Measurements from ENCODE around the gene CAPZB.

The CAPZB gene

DNA sequence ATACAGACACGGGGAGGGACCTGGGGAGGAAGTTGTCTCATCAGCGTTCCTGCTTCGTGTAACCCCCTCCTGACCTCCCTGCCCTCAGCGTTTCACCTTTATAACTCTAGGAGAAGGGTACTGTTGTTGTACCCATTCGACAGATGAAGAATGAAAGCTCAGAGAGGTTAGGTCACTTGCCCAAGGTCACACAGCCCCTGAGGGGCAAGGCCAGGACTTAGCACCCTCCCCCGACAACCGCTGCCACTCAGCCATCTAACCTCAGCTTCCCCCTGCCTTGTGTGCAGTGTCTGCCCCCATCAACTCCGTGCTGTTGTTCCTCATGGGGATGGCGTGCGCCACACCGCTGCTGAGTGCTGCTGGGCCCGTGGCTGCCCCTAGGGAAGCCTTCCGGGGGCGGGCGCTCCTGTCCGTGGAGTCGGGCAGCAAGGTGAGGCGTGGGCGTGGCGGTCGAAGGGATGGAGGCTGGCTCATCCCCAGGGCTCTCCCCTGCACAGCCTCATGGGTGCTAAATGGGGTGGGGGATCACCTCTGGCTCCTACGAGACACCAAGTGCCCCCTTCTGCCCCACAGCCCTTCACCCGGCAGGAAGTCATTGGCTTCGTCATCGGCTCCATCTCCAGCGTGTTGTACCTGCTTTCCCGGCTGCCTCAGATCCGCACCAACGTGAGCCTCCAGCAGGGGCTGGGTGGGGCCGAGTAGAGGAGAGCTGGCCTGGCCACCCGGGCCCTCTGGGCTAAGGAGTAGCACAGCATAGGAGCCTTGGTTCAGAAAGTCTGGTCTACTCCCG lies 159.2 kb downstream of the CAPZB start:
- TF ChIP-seq, protein P1, sequence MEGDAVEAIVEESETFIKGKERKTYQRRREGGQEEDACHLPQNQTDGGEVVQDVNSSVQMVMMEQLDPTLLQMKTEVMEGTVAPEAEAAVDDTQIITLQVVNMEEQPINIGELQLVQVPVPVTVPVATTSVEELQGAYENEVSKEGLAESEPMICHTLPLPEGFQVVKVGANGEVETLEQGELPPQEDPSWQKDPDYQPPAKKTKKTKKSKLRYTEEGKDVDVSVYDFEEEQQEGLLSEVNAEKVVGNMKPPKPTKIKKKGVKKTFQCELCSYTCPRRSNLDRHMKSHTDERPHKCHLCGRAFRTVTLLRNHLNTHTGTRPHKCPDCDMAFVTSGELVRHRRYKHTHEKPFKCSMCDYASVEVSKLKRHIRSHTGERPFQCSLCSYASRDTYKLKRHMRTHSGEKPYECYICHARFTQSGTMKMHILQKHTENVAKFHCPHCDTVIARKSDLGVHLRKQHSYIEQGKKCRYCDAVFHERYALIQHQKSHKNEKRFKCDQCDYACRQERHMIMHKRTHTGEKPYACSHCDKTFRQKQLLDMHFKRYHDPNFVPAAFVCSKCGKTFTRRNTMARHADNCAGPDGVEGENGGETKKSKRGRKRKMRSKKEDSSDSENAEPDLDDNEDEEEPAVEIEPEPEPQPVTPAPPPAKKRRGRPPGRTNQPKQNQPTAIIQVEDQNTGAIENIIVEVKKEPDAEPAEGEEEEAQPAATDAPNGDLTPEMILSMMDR (IDR thresholded peaks at IDR 0.05): no peak
- Histone ChIP-seq H3K4me1 (ENCODE audit: control insufficient read depth in 1 of 2, insufficient read depth in 1 of 2, low read depth in 1 of 2, low read length in 1 of 2) (no peaks in the 10 kb centered on the region), H3K4me3 (ENCODE audit: low read depth in 1 of 2, low read length in 1 of 2) (no peak overlapping the region), H3K27ac (no peak overlapping the region), H3K27me3 (no peaks in the 10 kb centered on the region), H3K9me3 (no peaks in the 10 kb centered on the region), H3K36me3 (peaks cover 83% of the 10 kb centered on the region)

DNA sequence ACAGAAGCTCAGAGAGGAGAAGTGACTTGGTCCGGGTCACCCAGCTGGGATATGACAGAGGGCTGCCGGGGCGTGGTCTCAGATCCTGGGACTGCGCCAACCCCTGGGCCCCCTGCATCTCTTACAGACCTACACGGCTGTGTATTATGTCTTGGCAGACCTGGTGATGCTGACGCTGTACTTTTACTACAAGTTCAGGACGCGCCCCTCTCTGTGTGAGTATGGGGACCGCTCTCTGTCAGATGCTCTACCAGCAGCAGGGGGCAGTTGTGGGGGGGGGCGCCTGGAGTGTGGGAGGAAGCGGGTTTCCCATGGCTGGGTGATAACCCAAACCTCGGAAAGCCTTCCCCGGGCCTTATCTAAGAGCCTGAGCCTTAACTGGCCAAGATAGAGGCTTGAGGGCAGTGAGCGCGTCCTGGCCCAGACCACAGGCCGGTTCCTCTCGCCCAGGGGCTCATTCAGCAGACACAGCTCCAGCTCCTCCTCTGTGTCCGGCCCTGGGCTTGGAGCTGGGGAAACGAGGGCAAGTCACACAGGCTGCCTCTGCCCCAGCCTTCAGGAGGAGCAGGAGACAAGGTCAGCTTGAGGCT lies 159.9 kb downstream of the CAPZB start:
- no peaks in the 10 kb centered on the region for H3K27me3 ChIP-seq
- H3K4me3 ChIP-seq (ENCODE audit: low read depth in 1 of 2, low read length in 1 of 2): no peak overlapping the region
- H3K27ac ChIP-seq: no peak overlapping the region
- H3K9me3 ChIP-seq: no peaks in the 10 kb centered on the region
- H3K4me1 ChIP-seq (ENCODE audit: control insufficient read depth in 1 of 2, insufficient read depth in 1 of 2, low read depth in 1 of 2, low read length in 1 of 2): no peaks in the 10 kb centered on the region
- peaks cover 76% of the 10 kb centered on the region for H3K36me3 ChIP-seq
- TF ChIP-seq, protein P1 (IDR thresholded peaks at IDR 0.05): no peak

DNA sequence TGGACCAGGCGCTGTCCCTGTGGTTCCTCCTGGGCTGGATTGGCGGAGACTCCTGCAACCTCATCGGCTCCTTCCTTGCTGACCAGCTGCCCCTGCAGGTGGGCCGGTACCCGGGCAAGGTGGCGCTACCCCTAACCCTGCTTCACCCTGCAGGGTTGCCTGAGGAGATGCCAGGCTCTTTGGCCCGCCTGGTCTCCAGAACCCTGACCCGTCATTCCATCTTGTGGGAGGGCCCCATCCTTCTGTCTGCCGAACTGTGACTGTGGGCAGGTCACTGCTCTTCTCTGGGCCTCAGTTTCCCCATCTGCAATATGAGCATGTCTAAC lies 160.7 kb downstream of the CAPZB start:
- Histone ChIP-seq H3K27ac (no peak overlapping the region), H3K4me3 (ENCODE audit: low read depth in 1 of 2, low read length in 1 of 2) (no peak overlapping the region), H3K27me3 (no peaks in the 10 kb centered on the region), H3K4me1 (ENCODE audit: control insufficient read depth in 1 of 2, insufficient read depth in 1 of 2, low read depth in 1 of 2, low read length in 1 of 2) (no peaks in the 10 kb centered on the region), H3K9me3 (no peaks in the 10 kb centered on the region), H3K36me3 (peaks cover 72% of the 10 kb centered on the region)
- TF ChIP-seq, protein P1 (IDR thresholded peaks at IDR 0.05): no peak

DNA sequence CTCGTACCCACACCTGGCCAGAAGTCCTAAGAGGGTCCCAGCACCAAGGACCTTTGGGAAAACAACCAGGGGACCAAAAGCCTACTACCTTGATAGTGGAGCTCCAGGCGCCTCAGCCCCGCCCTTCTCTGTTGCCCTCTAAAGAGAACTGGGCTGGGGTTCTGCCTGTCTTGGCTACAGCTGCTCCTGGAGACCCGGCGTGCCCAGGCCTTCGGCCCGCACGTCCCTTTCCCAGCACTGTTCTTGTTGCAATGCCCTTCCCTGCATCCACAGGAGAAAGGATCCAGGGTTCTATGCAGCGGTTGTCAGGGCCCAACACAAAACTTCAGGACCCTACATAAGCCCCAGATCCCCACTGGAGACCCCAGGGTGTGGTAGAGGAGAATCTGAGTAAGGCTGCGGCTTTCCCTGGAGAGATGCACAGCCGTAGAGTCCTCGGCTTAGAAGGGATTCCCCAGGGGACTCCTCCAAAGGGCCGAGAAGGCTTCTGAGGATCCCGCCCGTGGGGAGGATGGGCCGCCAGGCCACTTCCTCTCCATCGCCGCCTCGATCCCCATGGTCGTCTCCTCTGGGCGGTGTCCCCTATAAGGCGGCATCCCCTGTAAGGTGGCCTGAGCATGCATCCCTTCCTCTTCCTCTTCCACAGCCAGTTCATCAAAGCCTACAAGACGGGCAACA lies 161.2 kb downstream of the CAPZB start:
- Histone ChIP-seq H3K27me3 (no peaks in the 10 kb centered on the region), H3K27ac (no peak overlapping the region), H3K36me3 (peaks cover 71% of the 10 kb centered on the region), H3K4me3 (ENCODE audit: low read depth in 1 of 2, low read length in 1 of 2) (no peak overlapping the region), H3K4me1 (ENCODE audit: control insufficient read depth in 1 of 2, insufficient read depth in 1 of 2, low read depth in 1 of 2, low read length in 1 of 2) (no peaks in the 10 kb centered on the region), H3K9me3 (no peaks in the 10 kb centered on the region)
- TF ChIP-seq, protein P1 (IDR thresholded peaks at IDR 0.05): no peak

DNA sequence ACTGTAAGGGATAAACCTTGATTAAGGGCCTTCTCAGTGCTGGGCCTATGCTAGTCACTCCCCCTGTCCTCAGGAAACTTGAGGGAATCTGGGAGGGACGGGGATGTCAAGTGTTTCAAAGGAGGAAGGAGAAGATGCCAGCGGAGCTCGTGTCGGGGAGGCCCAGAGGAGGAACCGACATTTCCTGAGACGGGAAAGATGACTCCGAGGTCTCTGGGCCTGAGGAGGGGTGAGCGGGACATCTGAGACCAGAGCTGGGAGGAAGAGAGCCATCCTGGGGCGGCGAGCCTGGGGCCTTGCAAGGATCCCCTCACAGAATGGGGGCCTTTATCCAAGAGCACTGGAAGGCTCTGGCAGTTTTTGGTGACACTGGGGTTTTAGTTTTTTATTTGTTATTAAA lies 162.9 kb downstream of the CAPZB start:
- Histone ChIP-seq H3K4me1 (ENCODE audit: control insufficient read depth in 1 of 2, insufficient read depth in 1 of 2, low read depth in 1 of 2, low read length in 1 of 2) (no peaks in the 10 kb centered on the region), H3K4me3 (ENCODE audit: low read depth in 1 of 2, low read length in 1 of 2) (no peak overlapping the region), H3K9me3 (no peaks in the 10 kb centered on the region), H3K27ac (no peak overlapping the region), H3K27me3 (no peaks in the 10 kb centered on the region), H3K36me3 (peaks cover 71% of the 10 kb centered on the region)
- TF ChIP-seq, protein P1 (IDR thresholded peaks at IDR 0.05): no peak

All from neutrophil (primary cell).